GM21528 (cell line): ENCODE data around the gene BCAM.
"Not testable (repeated sequence)": the region's sequence is repeated elsewhere in the genome, so short reads cannot be mapped to it uniquely, and the experiment has no call there.

Experiments used
- ATAC-seq: cut with Tn5 transposase; IDR thresholded peaks from one replicate; pipeline ENCODE4 v1.9.1; 2021; ENCODE audit warnings: mild to moderate bottlenecking, moderate library complexity; ENCODE audit not compliant: unreplicated experiment, low FRiP score

The BCAM gene

DNA sequence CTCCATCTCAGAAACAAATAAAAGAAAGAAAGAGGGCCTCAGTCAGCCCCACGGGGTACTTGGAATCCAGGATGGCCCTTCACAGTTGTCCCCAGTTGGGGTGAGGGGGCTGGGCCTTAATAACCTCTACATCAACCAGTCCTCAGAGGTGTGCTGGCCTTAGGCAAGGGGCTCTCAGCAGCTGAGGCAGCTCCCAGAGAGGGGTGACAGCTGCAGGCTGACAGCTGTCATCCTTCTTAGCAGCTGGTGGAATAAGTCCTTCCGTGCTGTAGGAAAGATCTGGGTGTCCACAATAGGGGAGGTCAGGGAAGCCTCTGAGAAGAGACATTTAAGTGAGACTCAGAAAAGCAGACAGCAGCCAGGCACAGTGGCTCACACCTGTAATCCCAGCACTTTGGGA, 7.4 kb downstream of the BCAM start:
- ATAC-seq, result no peak

DNA sequence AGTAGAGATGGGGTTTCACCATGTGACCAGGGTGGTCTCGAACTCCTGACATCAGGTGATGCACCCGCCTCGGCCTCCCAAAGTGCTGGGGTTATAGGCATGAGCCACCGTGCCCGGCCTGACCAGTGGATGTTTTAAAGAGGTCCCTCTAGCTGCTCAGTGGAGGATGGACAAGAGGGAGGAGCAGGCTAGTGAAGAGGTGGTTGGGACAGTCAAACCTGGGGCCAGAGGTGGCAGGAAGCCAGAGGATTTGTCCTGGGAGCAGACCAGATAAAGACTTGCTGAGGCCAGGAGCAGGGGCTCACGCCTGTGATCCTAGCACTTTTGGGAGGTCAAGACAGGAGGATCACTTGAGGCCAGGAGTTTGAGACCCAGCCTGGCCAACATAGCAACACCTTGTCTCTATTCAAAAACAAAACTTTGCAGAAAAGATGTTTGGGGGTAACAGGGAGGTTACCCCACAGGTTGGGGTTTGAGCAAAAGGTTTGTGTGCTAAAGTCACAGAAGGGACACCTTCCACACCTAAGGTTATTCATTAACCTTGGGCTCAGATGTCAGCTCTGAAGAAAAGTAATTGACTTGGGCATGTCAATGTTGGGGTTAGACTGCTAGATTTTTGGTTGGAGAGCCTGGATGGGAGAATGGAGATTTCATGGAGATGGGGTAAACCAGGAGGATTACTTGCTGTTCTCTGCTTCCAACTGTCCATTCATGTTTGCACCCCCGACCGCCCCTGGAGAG, 9.0 kb downstream of the BCAM start:
- no peak for ATAC-seq

DNA sequence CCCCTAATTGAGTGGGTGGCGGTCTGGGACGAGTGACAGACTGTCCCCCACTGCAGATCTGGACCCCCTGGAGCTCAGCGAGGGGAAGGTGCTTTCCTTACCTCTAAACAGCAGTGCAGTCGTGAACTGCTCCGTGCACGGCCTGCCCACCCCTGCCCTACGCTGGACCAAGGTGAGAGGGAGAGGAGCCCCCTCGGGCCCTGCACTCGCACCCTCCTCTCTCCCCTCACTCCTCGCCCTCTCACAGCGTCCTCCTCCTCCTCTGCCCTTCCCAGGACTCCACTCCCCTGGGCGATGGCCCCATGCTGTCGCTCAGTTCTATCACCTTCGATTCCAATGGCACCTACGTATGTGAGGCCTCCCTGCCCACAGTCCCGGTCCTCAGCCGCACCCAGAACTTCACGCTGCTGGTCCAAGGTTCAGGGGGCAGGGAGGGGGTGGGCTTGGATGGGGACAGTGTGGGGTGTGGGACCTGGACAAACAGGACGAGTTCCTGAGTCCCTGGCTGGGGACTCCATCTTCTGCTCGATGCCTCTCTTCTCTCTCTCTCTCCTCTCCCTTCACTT, 9.6 kb downstream of the BCAM start:
- ATAC-seq, result no peak

DNA sequence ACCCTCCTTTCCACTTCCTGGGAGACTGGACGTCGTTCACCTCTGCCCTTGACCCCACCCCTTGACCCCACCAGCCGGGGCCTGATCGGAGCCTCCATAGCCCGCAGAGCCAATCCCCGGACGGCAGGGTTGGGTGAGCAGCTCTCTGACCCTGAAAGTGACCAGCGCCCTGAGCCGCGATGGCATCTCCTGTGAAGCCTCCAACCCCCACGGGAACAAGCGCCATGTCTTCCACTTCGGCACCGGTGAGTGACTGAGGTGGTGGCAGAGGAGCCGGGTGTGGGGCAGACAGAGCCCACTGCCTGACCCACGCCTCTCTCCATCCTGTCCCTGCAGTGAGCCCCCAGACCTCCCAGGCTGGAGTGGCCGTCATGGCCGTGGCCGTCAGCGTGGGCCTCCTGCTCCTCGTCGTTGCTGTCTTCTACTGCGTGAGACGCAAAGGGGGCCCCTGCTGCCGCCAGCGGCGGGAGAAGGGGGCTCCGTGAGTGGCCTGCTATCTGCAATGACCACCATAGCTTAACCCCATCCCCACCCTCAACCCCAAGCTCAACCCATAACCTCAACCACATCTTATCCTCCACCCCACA, 10.4 kb downstream of the BCAM start:
- ATAC-seq, result no peak

DNA sequence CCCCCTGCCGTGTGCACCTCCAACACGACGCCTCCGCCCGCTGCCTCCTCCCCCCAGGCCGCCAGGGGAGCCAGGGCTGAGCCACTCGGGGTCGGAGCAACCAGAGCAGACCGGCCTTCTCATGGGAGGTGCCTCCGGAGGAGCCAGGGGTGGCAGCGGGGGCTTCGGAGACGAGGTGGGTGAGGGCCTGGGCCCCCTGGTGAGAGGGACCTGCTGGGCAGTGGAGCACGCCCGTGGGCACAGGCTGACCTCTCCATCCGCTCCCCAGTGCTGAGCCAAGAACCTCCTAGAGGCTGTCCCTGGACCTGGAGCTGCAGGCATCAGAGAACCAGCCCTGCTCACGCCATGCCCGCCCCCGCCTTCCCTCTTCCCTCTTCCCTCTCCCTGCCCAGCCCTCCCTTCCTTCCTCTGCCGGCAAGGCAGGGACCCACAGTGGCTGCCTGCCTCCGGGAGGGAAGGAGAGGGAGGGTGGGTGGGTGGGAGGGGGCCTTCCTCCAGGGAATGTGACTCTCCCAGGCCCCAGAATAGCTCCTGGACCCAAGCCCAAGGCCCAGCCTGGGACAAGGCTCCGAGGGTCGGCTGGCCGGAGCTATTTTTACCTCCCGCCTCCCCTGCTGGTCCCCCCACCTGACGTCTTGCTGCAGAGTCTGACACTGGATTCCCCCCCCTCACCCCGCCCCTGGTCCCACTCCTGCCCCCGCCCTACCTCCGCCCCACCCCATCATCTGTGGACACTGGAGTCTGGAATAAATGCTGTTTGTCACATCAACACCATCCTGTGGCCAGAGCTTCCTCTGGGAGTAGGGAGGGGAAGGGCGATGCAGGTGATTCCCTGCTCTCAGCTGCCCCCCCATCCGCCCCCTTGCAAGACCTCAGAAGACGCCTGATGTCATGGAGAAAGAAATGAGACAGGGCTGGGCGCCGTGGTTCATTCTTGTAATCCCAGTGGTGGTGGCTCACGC, 12.0 kb downstream of the BCAM start:
- ATAC-seq, result no peak

DNA sequence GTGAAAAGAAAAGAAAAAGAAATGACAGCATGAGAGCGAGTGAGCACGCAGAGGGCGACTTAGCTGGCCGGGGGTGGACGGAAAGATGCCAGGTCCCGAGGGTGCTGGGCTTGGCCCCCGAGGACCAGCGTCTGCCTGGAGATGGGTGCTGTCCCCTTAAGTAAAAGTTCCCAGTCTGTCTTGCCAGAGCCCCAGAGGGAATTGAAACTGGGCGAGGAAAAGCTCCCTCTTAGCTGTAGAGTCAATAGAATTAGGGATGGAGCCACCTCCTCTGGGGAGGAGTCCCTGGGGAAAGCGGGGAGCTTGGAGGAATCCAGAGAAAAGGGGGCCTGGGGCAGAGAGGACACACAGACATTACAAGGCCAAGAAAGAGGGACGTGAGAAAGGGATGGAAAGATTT, 13.3 kb downstream of the BCAM start:
- ATAC-seq, result no peak

DNA sequence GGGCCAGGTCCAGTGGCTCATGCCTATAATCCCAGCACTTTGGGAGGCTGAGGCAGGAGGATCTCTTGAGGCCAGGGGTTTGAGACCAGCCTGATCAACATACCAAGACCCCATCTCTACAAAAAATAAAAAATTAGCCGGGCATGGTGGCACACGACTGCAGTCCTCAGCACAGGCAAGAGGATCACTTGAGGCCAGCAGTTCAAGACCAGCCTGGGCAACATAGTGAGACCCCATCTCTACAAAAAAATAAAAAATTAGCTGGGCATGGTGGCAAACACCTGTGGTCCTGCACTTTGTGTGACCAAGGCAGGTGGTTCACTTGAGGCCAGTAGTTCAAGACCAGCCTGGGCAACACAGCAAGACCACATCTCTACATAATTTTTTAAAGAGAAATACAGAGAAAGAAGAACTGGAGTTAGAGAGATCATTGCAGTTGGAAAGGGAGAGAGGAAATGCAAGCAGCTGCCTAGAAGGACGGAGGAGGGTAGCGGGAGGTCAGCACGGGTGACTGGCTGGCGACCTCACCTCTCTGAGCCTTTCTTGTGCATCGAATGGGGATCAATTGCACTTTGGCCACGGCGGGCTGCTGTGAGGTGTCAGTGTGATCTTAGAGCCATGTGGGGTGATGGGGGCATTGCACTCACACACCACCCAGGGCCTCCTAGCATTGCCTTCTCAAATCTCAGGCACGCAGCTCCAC, 13.9 kb downstream of the BCAM start:
- no peak for ATAC-seq

DNA sequence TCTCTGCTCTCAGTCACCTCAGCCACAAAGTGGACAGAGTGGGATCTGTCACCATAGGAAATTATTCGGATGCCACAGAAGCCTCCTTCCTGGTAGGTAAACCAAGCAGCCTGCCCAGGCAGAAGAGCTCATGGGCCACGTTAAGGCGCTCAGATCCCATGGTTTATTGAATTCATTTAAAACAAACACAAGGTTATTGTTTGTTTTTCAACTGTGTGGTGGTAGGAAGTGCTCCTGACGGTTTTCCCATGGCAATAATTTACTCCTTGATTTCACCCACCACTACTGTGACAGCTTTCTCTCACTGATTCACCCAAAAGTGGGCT, 14.4 kb downstream of the BCAM start:
- no peak for ATAC-seq

DNA sequence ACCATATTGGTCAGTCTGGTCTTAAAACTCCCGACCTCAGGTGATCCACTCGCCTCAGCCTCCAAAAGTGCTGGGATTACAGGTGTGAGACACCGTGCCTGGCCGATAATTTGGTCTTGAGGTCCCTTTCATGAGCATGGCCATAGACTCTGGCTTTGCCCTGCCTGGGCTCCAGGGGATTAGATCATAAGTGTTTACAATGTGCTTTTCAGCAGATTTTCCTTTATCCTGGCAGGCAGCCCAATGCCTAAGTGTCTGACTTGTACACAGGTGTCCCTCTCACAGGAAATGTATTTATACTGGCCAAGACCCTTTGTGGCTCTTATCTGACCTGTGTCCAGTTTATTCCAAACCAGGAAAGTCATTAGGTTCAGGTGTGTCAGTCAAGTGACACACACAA, 15.9 kb downstream of the BCAM start:
- ATAC-seq, result no peak

DNA sequence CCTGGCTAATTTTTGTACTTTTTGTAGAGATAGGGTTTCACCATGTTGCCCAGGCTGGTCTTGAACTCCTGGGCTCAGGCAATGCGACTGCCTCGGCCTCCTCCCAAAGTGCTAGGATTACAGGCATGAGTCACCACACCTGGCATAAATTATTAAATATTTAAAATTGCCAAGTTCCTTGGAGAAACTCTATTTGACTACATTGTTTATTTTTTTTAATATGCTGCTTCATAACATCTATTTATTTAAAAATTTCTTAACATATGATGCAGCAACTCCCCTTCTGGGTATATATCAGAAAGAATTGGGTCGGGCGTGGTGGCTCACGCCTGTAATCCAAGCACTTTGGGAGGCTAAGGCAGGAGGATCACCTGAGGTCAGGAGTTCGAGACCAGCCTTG, 24.0 kb downstream of the BCAM start:
- ATAC-seq, result not testable (repeated sequence)

DNA sequence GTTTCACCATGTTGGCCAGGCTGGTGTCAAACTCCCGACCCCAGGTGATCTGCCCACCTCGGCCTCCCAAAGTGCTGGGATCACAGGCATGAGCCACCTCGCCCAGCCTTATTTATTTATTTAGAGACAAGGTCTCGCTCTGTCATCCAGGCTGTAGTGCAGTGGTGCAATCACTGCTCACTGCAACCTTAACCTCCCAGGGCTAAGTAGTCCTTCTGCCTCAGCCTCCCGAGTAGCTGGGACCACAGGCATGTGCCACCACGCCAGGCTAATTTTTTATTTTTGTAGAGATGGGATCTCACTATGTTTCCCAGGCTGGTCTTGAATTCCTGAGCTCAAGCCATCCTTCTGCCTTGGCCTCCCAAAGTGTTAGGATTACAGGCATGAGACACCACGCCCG, 25.5 kb downstream of the BCAM start:
- ATAC-seq, result not testable (repeated sequence)

DNA sequence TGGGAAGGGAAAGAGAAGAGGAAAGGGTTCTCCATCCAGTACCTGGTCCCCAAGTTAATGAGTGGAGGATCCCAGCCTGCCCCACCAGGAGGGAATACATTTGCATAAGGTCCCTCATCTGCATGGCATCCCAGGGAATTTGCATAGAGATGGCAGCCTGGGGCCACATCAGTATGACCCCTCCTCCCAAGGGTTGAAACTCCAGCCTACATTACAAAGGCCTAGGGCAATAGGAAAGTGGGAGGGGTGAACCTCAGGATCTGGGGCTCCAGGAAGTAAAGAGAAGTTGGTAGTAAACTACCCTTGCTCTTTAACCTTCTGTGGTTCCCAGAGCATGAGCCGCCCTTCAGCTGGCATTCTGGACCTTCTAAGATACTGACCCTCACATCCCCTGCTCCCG, 30.4 kb downstream of the BCAM start:
- no peak for ATAC-seq

DNA sequence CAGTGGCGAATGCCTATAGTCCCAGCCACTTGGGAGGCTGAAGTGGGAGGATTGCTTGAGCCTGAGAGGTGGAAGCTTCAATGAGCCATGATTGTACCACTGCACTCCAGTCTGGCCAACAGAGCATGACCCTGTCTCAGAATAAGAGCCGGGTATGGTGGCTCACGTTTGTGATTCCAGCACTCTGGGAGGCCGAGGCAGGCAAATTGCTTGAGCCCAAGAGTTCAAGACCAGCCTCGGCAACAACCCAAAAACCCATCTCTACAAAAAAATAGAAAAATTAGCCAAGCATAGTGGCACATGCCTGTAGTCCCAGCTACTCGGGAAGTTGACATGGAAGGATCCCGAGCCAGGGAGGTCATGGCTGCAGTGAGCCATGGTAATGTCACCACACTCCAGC, 31.9 kb downstream of the BCAM start:
- no peak for ATAC-seq

DNA sequence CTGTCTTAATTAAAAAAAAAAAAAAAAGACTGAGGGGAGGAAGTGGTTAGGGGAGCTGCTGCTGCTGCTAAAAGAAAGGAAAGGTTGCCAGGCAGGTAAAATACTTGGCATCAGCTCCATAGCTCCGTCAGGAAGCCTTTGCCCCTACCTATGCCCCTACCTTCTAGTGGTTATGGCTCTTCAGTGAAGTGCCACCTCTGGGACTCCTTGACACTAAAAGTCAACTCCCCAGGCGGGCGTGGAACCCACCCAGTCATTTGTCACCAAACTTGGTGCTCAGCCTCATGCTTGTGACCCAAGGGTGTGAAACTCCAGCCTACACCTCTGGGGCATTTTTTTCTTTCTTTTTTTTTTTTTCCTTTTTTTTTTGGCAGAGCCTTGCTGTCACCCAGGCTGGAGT, 32.3 kb downstream of the BCAM start:
- no peak for ATAC-seq

DNA sequence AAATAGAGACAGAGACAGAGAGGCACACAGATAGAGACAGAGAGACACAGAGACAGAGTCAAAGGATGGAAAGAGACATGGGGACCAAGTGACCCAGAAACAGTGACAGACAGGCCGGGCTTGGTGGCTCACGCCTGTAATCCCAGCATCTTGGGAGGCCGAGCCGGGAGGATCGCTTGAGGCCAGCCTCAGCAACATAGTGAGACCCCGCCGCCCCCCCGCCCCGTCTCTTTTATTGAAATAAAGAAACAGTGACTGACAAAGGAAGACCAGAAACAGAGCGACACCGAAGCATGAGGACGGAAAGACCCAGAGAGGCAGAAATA, 36.3 kb downstream of the BCAM start:
- no peak for ATAC-seq

DNA sequence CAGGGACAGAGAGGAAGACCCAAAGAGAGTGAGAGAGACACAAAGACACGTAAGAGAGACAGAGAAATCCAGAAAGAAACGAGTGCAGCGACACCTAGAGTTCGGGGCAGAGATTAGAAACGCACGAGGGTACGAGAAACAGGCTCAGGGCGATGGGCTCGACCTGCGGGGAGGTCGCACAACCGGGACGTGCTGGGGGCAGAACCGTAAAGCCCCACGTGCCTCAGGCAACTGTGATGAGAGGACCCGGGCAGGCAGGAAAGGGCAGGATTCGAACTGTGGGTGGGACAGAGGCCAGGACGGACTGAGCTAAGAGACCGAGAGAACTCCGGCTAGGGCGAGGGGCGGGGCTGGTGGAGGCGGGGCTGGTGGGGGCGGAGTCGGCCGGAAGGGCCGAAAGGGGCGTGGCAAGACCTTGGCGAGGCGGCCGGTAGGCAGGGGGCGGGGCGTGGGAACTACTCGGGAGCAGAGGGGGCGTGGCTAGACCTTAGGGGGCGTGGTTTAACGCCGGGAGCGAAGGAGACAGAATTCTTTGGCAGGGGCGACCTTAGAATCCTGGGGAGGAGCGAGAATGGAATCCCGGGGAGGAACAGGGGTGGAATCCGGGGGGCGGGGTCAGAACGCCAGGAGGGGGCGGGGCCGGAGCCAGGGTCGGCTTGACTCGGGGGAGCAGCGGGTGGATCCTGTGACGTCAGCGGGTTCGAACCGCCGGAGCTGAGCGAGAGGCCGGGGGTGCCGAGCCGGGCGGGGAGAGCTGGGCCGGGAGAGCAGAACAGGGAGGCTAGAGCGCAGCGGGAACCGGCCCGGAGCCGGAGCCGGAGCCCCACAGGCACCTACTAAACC, 36.9 kb downstream of the BCAM start, which contains the start of gene NECTIN2:
Gene NECTIN2, plus strand, starts transcription at position 686 of the 843 bp plus-strand sequence. CDS start 229 bp downstream, outside the sequence.
- ATAC-seq, result no peak

DNA sequence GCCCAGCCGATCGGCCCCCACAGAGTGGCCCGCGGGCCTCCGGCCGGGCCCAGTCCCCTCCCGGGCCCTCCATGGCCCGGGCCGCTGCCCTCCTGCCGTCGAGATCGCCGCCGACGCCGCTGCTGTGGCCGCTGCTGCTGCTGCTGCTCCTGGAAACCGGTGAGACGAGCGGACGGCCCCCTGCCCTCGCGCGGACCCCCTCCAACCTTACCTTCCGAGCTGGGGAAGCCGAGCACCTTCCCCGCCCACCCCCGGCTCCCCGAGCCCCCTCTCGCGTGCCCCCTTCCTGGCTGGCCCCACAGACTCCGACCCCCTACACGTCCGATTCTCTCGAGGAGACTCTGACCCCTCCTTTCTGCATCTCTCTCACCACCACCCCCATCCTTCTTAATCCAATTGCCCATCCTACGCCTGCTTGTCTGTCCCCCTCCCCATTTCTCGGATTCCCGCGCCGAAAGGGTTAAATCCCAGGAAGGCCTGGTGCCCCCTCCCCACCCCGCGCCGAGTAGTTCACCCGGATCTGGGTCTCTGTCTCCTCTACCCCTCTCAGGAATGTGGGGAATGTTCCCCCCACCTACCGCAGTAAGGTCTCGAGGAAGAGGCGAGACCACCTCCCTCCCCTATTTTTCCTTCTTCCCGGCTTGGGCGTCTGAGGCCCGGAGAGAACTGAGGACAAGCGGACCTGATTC, 37.7 kb downstream of the BCAM start:
- ATAC-seq, result no peak

DNA sequence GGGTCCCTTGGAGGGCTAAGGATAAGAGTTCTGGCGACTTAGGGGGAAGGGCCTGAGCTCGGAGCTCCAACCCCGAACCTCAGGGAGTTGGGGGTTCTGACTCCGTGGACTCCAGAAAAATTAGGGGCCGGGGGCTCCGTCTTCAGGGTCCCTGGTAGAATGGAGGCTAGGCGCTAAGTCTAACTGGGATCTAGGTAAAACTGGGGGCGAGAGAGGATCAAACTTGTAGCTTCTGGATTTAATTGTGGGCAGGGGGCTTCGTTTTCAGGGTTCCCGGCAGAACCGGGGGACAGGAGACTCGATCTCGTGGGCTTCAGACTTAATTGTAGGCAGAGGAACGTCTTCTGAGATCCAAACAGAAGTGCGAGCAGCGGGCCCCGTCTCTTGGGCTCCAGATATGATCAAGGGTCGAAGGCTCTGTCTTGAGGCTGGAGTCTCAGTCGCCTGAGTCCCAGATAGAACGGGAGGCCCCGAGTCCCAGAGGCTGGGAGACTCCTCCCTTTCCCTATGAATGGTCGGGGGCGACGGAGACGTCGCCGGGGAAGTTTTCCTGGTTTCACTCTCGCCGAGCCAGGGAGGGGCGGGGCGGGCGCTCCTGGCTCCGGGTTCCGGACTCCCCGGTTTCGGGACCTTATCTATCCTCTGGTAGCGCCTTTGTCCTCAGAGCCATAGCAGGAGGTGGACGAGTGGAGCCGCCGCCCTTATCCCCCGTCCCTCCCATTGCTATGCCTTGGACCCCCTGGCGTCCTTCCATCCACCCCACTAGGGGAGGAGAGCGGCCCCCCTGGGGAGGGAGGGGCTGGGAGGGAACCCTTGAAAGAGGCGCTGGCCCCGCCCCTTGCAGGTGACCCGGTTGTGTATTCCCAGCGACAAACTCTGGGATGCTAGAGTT, 38.5 kb downstream of the BCAM start:
- ATAC-seq, result no peak
